SIG-M5 (cell line): ENCODE results near the gene TMEM250.

Experiments used
- DNase-seq: peaks from one replicate; lab custom pipeline; 2025; lab: John Stamatoyannopoulos, UW

Gene TMEM250

GRCh38 chr9:136093995-136094881 is 24.4 kb downstream of the TMEM250 start:
- DNase-seq: no peak

- no peak for DNase-seq
These were observed 25.2 kb downstream of the TMEM250 start for GRCh38 chr9:136093346-136093986.

GRCh38 chr9:136092741-136093140 is 25.9 kb downstream of the TMEM250 start:
- DNase-seq: no peak

GRCh38 chr9:136092353-136092650 is 26.4 kb downstream of the TMEM250 start:
- DNase-seq: no peak

- DNase-seq: no peak
These were observed 26.9 kb downstream of the TMEM250 start for GRCh38 chr9:136091582-136092352.

DNA sequence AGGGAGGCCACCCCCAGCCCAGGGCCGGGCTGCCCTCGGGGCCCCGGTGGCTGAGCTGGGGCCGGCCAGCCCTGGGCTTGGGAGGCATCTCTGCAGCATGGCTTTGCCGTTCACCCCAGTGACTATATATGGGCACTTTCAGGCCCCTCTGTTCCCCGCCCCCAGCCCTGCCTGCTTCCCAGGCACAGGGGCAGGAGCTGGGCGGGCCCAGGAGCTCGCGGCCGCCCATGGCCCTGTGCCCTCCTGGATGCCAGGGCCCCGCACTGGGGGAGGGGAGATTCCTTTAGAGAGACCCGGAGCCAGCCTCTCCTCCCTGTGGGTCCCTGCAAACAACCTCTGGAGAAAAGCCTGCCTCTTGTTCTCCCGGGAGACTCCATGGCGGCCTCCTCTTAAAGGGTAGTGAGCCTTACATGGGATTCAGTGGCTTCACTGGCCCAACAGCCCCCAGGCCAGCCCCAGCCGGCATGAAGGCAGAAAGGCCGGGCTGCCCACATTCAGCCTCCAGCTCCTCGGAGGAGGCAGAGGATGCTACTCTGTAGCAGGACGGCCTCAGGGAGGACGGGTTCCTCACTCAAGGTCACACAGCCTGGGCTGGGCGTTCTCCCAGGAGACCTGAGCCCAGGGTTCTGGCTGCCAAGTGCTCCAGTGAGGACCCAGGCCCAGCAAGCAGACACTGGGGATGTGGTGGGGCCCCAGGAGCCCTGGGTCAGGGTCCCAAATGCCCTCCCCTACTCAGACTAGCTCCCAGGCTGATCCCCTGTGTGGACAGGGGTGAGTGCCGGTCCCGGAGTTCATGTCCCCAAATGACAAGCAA is 27.7 kb downstream of the TMEM250 start:
- DNase-seq: no peak

DNA sequence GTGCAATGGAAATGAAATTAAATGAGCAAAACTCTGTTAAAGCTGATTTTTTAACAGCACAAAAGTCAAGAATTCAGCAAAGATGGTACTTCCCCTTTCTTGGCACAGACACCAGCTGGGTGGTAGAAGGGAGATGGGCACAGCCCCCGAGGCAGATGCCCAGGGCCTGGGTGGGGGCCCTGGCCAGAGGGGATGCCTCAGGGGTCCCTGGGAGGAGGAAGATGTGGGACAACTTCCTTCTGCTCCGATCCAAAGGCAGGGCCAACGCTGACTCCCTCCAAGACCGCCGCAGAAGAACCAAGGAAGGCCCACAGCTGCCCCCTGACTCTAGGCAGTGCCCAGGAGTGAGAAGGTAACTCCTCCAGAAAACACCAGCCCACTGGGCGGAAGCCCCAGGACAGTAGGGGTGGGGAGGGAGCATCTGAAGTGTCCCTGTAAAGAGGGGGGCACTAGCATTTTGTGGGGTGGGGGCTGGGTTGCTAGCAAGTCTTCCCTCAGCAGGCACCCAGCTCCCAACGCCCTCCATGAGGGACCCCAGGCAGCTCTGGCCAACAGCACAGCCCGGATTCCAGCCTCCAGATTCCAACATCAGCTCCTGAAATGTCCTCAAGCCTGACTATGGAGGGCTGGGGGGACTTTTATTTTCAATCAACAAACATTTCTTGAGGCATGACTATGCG is 28.5 kb downstream of the TMEM250 start:
- DNase-seq: no peak

- no peak for DNase-seq
These were observed 29.0 kb downstream of the TMEM250 start for GRCh38 chr9:136089697-136090045.

DNA sequence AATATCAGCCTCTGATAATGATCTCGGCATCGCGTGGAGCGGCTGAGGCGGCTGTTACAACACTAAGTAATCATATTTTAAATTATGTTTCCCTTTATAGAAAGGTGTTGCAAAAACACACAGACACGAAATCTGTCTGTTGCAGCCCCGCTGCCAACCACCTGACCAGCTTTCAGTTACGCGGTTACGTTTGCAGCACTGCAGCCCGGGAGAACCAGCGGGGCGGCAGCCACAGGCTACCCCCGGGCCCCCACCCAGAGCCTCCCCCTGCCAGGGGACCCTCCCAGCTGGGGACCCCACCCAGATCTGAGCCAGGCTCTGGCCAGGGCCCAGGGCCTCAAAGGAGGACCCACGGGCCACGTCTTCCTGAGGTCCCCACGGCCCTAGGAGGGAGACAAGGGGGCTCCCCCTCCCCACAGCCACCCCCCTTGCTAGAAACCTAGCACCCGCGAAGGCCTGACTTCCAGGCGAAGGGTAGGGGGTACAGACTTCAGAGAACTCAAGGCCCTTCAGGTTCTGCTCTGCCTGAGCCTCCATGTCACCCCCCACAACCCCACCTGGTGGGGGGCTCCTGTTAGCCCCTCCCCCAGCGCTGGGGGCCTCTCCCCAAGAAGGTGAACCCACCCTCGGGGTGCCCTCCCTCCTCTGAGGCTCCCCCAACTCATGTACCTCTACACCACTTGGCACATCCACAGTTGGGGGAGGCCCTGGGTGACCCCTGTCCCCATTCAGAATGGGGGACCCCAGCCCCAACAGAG is 29.6 kb downstream of the TMEM250 start:
- peak; percentile 29 for DNase-seq

DNA sequence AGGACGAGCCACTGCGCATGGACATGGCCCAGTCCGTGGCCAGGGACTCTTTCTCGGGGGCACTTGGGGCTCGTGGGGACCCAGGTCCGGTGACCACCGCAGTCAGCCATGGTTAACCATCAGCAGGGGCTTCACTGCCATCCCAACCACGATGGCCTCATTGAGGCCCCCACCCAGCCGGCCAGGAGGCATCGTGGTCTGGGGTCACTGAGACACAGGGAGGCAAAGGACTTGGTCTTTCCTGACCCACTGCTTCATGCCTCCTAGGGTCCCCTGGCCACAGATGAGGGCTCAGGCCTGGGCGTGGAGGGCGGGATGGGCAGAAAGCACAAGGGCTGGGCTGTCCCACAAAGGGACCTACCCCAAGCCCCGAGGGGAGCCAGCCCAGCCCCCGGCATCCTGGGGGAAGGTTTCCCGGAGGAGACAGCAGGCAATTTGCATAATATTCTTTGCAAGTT is 30.2 kb downstream of the TMEM250 start:
- DNase-seq: no peak

GRCh38 chr9:136087741-136088480 is 30.8 kb downstream of the TMEM250 start:
- no peak for DNase-seq

DNA sequence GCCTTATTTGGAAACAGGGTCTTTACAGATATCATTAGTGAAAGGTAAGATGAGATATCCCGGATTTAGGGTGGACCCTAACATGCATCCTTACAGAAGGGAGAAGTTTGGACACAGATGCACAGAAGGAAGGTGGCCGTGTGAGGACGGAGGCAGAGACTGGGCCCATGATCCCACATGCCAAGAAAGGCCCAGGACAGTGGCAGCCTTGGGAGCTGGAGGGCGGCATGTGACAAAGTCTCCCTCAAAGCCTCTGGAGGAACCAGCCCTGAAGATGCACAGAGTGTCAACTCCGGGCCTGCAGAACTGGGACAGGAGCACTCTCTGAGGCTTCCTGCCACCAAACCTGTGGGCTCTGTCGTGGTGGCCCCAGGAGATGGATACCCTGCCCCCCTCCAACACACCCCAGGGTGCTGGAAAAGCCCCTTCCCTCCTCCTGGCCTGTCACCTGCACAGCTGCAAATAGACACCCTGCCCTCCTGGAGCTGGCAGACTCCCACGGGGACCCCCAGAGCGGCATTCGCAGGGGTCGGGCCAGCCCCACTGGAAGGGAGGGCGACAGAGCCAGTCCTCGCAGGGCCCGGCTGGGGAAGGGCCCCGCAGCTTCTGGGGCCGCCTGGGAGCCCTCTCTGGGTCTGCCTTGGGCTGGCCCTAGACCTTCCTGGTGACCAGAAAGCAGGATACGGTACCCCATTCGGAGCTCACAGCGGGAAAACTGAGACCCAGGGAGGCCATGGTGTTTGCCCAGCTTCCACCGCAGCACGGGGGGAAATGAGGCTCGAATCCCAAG is 31.5 kb downstream of the TMEM250 start:
- DNase-seq: no peak

GRCh38 chr9:136086213-136086881 is 32.3 kb downstream of the TMEM250 start:
- DNase-seq: no peak

- no peak for DNase-seq
These were observed 32.9 kb downstream of the TMEM250 start for GRCh38 chr9:136085815-136086212.

DNA sequence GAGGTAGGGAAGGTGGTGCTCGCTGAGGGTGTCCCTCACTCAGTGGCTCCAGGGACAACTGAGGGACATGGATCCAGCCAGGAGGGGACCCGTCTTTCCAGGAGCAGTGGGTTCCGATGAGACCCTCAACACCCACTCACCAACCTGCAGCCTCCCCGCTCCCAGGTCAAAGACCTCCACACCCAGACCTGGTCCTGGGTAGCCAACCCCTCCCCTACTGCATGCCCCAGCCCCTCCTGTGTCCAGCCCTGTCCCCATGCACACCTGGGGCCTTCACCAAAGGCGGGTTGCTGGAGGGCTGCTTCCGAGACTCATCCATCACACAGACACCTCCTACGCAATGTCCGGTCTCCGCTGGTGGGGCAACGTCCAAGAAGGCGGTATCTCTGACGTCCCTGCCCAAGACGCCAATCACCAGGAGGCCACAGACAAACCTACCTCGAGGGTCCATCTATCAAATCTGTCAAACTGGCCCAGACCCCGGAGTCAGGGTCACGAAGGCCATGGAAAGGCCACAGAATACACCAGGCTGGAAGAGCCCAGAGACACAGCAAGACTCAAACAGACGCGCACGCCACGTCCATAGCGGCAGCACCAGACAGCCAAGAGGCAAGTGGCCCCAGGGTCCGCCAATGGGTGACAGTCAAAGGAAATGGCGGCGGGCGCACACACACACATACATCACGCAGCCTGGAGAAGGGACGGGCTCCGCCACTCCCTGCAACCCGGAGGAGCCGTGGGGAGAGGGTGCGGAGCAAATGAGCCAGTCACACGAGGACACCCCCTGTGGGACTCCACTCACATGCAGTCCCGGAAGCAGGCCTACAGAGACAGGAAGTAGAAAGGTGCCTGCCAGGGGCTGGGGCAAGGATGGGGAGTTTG is 34.4 kb downstream of the TMEM250 start:
- DNase-seq: no peak

- no peak for DNase-seq
These were observed 35.1 kb downstream of the TMEM250 start for GRCh38 chr9:136083558-136084062.
